ENCODE measurements around the gene SLC9B1.

- TF ChIP-seq POLR2A (IDR thresholded peaks at IDR 0.05) (no peak), CTCF (IDR thresholded peaks at IDR 0.05) (no peak), EP300 (IDR thresholded peaks at IDR 0.05) (no peak)
These were observed 100.6 kb downstream of the SLC9B1 start for GRCh38 chr4:102918859-102919258.
